ENCODE data around the gene CDK9.

The CDK9 gene

DNA sequence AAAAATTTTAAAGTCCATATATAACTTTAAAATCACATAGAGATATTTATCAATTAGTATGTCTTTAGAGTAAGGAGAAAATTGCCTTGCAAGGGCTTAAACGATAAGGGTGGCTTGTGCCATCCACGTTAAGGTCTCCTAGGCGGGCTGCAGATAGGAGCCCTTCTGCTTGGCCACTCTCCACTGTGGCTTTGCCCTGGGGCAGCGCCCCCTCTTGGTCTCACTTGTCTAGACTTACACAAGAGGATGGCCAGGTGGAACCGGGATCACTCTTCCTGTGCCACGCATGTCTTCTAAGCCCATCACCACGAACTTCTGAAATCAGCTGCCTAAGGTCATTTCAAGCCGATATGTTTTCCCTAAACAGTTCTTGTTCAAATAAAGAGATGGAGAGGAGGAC lies 19.8 kb downstream of the CDK9 start:
- no peak for DNase-seq

GRCh38 chr9:127806871-127807270 lies 21.0 kb downstream of the CDK9 start:
- no peak for DNase-seq

- no peak for DNase-seq
These were observed 22.6 kb downstream of the CDK9 start for GRCh38 chr9:127808347-127809001.

GRCh38 chr9:127809002-127809539 lies 23.2 kb downstream of the CDK9 start:
- DNase-seq = no peak

DNA sequence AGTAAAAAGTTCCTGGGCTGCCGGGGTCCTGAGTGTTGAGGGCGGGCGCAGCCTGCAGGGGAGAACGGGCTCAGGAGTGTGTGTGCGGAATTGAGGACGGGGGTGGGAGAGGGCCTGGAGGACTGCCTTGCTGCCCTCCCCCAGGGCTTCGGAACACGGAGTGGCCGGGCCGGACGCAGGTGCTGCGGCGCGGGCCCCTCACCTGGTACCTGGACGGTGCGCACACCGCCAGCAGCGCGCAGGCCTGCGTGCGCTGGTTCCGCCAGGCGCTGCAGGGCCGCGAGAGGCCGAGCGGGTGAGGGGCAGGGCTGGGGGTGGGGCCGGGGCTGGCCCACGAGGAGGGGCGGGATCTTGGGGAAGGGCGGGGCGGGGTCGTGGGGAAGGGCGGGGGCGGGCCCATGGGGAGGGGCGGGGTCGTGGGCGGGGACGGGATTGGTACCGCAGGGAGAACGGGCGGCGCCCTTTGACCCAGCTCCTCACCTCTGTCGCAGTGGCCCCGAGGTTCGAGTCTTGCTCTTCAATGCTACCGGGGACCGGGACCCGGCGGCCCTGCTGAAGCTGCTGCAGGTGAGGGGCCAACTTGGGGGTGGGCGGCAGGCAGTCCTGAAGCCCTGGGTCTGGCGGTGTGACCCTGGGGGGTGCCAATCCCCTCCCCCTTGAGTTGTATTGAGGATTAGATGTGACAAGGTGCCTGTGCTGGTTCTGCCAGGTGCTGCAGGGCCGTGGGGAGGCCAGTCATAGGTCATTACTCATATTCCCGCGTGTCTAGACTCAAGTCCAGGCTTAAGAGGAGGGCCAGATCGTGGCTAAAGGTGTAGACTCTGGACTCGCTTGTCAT lies 23.9 kb downstream of the CDK9 start:
- no peak for DNase-seq

GRCh38 chr9:127810378-127811187 lies 24.7 kb downstream of the CDK9 start:
- DNase-seq = no peak

- DNase-seq = no peak
These were observed 26.2 kb downstream of the CDK9 start for GRCh38 chr9:127812011-127812410.

- DNase-seq = no peak
These were observed 27.3 kb downstream of the CDK9 start for GRCh38 chr9:127812936-127813675.

- DNase-seq = no peak
These were observed 27.9 kb downstream of the CDK9 start for GRCh38 chr9:127813686-127814226.

GRCh38 chr9:127814619-127815511 lies 29.0 kb downstream of the CDK9 start:
- DNase-seq = no peak

DNA sequence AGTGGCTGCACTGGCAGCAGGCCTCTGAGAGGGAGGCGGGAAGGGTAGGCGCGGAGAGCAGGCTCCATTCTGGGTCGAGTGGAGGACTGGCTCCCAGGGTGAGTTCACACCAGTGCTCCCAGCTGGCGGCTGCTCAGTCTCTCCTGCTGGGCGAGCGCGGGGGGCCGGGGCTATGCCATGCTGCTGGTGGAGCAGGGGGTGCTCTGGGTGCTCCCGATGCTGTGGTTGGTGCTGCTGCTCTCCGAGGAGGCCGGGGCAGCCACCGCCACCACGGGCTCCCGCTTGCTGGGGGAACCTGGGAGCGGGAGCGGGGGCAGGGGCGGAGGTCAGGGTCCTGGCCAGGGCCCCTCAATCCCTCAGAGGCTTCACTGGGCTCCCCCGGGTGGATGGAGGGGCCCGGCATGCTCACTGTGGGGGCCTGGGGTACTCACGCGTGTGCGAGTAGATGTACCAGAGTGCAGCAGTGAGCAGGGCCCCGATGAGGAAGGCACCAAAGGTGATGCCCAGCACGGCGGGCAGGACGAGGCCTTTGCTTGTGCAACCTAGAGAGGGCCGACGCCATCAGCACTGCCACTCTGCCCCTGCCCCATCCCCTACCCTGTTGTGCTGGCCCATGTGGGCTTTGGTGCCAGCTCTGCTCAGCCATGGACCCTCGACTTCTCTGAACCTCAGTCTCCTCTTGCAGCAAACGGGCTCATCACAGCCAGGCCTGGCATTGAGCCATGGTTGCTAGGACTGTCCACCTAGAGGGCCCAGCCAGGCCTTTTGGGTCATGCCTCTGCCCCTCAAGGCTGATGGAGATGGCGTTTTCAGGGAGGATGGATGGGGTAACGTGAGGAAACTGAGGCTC lies 29.9 kb downstream of the CDK9 start:
- no peak for DNase-seq

- DNase-seq = no peak
These were observed 30.5 kb downstream of the CDK9 start for GRCh38 chr9:127816362-127816725.

- no peak for DNase-seq
These were observed 30.9 kb downstream of the CDK9 start for GRCh38 chr9:127816728-127817127.

DNA sequence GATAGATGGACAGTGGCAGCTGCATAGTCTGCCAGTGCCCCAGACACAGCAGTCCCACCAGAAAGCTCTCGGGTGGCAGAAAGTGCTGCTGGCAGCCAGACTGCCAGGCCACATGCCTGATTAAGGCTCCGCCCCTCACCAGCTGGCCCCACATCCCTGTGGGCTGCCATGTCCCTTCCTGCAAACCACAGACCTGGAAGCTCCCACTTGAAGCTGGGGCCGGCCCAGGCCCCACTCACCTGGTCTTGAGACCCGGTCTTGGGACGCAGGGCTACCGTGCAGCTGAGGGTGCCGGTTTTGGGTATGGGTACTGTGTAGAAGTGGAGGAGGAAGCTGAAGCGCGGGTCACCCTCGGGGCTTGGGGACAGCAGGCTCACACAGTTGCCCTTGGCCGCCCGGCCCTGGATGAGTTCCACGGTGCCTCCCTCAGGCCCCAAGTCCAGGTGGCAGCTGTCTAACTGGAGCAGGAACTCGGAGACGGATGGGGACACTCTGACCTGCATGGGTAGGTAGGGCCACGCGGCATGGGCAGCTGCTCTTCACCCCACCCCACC lies 32.1 kb downstream of the CDK9 start:
- no peak for DNase-seq

DNA sequence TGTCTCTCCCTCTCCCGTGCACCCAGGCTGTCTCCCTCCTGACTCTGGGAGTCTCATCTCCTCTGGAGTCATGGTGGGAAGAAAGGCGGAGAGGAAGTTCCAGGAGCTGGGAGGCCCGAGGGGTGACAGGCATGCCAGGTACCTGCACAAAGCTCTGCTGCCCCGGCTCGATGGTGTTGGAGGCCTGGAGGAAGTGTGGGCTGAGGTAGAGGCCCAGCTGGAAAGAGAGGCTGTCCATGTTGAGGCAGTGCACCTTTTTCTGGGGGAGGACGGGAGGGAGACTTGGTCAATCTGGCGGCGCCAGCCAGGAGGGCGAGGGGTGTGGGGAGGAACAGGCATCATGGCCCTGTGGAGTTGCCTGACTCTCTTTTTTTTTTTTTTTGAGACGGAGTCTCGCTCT lies 32.7 kb downstream of the CDK9 start:
- DNase-seq = no peak

DNA sequence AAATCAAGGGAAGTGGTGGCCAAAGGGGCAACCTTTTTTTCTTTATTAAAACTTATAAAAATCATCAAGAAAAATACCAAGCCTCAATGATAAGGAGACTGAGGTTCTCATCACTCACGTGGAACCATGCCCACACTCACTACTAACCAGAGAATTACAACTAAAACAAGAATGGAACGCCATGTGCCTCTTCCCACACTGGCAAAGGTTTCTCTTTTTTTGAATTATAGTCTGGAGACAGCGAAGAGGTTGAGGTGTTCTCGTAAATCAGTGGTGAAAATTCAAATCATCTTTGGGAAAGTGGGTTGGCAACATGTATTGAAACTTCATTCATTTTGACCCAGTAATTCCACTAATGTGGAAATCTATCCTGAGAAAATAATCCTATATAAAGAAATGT lies 36.3 kb downstream of the CDK9 start:
- DNase-seq = no peak

GRCh38 chr9:127825319-127826051 lies 39.7 kb downstream of the CDK9 start:
- DNase-seq = no peak

DNA sequence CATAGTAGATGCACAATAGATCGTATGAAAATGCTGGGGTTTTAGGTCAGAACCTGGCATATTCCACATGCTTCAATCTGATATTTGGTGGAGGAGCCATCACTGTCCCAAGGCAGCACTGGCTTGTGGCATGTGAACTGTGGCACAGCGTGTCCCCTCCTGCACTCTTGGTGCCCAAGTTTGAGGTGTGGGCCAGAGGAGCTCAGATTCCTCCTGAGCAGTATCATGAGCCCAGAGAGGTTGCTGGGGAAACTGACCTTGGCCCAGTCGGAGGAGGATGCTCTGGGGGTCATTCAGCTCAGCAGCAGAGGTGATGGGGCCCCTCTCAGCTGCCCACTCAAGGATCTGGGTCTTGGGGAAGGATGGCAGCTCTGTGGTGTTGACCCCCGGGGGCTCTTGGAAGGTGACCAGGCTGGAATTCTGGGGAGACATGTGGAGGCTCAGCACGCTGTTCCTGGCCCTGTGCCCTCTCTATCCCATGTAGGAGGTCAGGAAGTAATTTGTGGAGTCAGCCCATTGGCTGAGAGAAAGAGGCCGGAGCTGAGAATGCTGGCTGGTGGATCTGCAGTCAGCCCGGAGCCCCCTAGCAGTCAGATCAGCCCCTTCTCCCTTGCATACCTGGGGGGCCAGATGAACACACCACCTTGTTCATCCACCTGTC lies 40.5 kb downstream of the CDK9 start:
- no peak for DNase-seq
